Stimulated activated CD4-positive, alpha-beta T cell treated with anti-CD3 and anti-CD28 coated beads, Interleukin-4, amount 100 ng/mL, for 1 hour (primary cell): ENCODE measurements around the gene ELP4.

ENCODE experiments used
- DNase-seq: peaks from one replicate; pipeline ENCODE4 v3.0.0-alpha.2; 2020

Gene ELP4

DNA sequence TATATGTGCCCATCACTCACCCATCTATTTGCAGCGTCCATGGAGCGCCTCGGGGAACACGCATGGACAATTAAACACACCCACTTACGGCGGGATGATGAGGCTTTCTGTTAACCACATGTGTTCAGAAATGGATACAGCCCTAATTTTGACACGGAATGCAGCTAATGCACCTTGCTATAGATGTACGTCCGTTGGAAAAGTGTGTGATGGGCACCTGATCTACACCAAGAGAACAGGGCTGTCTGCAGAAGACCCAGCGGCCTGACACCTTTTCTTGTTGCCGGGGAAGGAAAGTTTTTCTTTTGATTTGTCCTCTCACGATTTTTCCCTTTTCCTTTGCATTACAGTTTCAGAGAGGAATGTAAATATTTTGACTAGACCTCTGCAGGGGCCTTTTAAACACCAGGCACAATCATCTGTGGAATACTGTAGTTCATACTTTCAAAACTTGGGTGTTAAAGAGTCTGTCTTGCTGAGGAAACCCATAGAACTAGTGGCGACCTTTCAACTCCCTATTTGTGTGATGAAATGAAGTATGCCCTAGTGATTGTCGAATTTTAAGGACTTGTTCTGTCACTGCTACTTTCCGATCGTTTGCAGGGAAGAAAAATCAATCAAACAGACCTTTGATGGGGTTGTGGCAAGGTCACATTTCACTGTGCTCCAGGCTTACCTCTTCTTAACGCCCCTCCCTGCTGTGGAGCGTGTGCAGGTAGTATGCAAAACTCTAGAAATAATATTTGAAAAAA lies 318.1 kb downstream of the ELP4 start:
- no peak for DNase-seq

DNA sequence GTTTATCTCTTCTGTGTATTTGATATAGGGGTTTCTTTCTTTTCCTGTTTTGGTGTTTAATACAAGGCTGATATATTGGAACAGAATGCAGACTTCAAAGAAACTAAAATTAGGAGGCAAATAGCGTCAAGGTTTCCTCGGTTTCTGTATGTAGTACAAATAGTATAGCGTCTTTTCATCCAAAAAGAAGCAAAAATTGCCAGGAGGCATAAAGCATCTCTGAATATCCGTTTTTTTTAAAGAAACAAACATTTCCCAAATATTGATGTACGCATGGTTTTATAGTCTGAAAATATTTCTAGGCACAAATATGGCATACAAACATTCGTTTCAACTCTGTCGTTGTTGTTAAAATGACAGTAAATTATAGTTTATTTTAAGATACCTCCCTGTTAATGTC lies 318.6 kb downstream of the ELP4 start:
- no peak for DNase-seq

DNA sequence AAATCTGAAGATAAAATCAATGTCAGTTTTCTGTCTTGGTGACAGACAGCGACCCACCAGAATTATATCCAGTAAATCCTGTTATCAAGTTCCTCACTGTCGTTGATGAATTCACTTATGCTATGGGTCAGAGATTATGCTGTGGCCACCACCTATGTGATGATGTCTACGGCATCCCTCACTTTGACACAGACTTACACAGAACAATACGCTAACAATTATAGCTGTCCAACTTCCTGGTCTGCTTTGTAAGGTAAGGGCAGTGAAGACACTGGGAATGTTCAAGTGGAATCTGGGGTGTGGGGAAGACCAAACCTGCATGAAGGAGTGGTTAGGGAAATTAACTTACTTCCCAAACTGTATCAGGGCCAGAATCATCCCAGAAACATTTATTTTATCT lies 320.8 kb downstream of the ELP4 start:
- no peak for DNase-seq

DNA sequence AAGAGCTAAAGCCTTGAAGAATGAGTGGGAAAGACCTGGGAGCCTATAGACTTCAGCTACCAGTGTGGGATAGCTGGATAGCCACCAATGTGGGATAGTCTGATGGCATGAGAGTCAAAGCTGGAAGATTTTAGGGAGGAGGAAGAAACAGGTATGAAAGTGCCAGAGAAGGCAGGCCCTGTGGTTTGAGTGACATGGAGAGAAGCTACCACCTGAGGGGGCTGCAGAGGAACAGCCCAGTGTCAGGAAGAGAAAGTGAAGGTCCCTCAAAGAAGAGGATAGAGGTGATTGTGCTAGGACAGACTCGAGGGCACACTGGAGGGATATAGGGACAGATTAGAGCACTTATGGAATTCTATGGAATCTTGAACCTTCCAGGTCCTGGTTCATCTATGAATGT lies 324.7 kb downstream of the ELP4 start:
- no peak for DNase-seq
